Stimulated activated CD8-positive, alpha-beta memory T cell treated with anti-CD3 and anti-CD28 coated beads, Interleukin-15, amount 100 ng/mL, for 4 hours (primary cell): Measurements from ENCODE around the gene NHLRC4.

Experiments
- DNase-seq, 2 donors: peaks; one replicate each; pipeline ENCODE4 v3.0.0-alpha.2; 2020; ENCODE audit warnings: low read depth in 2 of 2

The NHLRC4 gene

GRCh38 chr16:553601-554296, 13.1 kb upstream of the NHLRC4 start:
- no peak for DNase-seq

GRCh38 chr16:554297-554621, 12.5 kb upstream of the NHLRC4 start:
- DNase-seq = no peak

GRCh38 chr16:554640-555365, 12.0 kb upstream of the NHLRC4 start:
- no peak for DNase-seq

DNA sequence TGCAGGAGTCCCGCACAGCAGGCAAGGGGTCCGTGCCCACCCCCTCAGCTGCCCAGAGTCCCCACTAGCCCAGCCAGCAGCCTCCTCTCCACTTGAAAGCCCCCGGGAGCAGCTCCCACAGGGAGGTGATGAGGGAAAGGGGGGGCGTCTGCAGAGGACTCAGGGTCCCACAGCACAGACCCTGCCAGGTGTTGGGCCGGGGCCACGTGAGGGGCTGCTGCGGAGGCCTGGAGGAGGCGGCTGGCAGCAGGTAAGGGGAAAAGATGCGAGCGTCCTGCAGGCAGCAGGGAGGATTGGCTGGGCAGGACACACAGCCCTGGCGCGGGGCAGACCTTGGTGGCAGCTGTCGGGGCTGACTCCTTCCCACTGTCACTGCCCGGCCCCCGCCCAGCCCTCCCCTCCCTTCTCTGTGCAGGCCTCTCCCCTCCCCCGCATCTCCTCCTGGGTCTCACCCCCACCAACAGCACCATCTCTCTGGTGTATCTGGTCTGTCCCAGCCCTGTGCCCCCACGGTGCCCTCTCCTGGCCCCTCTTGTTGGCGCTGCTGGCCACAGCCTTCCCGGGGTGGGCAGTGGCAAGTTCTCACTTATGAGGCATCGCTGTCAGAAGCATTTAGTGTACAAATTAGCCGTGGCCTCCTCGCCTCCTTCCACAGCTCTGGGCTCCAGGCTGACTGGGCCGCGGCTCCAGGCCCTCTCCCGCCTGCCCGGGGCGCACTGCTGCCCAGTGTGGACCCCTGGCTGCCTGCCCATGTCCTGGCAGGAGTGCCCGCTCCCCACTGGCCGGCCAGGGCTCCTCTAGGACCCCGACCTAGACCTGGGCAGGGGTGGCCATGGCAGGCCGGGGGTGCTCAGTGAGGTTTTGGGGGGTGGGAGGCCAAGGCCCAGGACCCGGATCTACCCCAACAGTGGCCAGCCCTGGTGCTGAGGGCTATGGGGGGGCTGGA, 11.0 kb upstream of the NHLRC4 start:
- DNase-seq = no peak

DNA sequence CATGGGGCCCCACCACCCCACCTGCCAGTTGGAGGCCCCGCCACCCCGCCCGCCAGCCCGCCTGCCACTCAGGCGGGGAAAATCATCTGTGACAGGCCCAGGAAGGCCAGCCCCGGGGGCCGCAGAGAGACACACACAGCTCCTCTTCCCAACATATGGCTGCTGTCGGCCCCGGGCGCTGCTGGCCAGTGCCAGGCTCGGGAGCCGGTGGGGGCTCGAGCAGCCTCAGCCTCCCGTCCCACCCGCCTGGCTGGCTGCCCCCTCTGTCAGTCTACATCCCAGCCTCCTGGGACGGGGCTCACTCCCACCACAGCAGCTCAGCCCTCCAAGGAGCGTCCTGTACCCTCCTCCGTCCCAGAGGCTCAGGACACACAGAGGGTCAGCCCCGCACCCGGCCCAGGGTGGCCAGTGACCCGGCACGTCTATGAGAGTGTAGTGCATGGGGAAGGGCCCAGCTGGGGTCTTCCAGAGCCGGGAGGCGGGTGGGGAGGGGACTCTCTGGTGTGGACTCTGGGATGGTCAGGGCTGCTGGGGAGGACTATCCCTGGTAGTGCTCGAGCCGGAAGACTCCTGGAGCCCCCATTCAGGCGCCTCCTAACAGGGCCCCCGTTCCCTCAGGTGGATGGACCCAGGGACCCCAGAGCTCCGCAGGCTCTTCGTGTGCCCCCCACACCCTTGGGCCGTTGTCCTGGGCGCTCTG, 10.2 kb upstream of the NHLRC4 start:
- no peak for DNase-seq

DNA sequence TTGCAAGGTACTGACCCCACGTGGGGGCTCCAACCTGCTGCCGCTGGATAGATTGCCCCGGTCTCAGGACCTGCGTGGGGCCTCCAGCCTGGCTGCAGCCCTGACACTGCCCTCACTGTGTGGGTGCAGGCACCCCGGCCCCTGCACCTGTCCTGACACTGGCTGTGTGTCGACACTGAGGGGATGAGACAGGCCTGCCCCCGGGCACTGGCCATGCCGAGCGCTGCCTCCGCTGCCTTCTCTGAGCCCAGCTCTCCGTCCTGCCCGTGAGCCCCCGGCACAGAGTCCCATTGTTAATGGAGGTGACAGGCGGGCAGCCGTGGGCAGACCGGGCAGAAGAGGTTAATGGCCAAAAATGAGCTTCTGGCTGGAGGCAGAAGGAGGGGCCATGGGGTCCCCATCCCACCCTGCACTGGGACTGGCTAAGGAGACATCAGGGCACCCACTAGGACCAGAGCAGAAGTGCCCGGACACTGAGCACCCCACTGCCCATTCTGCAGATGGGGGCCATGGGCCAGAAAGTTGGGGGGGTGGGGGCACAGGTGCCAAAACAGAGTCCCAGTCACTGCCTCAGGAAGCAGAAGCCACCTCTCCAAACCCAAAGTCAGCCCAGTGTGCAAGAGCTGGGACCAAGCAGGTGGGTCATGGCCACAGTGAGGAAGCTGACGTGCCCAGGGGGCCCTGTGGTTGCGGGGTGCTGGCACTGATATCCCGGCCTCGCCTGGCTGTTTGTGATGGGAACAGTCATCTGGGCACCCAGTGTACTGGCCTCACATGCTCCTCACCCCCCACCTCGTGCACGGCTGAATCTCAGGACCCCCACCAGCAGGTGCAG, 9.1 kb upstream of the NHLRC4 start:
- DNase-seq = no peak

GRCh38 chr16:558298-559020, 8.3 kb upstream of the NHLRC4 start:
- no peak for DNase-seq

- DNase-seq = no peak
Measured at GRCh38 chr16:559021-559380, 7.8 kb upstream of the NHLRC4 start.

GRCh38 chr16:559411-560203, 7.2 kb upstream of the NHLRC4 start:
- DNase-seq = no peak

GRCh38 chr16:560204-560700, 6.6 kb upstream of the NHLRC4 start, which contains the start of gene PRR35:
TSS of gene PRR35 (plus strand) at chr16:560394. CDS start at chr16:563295, 2,901 bp downstream.
- no peak for DNase-seq

- DNase-seq = no peak
Measured at GRCh38 chr16:560701-561412, 5.9 kb upstream of the NHLRC4 start.

DNA sequence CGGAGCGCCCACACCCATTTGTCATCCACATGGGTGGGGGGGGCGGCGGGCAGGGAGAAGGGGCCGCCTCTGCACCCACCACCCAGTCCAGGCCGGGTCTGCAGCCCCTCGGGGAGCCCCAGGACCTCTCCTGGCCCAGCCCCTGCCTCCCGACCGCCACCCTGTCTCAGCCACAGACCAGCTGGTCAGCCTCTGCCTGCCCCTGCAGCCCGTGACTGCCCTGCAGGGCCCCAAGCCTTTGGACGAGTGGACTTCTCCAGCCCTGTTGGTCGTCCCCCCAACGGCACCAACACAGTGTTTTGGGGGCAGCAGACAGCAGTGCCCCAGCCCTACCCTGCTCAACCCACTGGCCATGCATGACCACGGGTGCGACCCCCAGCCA, 5.4 kb upstream of the NHLRC4 start:
- no peak for DNase-seq

DNA sequence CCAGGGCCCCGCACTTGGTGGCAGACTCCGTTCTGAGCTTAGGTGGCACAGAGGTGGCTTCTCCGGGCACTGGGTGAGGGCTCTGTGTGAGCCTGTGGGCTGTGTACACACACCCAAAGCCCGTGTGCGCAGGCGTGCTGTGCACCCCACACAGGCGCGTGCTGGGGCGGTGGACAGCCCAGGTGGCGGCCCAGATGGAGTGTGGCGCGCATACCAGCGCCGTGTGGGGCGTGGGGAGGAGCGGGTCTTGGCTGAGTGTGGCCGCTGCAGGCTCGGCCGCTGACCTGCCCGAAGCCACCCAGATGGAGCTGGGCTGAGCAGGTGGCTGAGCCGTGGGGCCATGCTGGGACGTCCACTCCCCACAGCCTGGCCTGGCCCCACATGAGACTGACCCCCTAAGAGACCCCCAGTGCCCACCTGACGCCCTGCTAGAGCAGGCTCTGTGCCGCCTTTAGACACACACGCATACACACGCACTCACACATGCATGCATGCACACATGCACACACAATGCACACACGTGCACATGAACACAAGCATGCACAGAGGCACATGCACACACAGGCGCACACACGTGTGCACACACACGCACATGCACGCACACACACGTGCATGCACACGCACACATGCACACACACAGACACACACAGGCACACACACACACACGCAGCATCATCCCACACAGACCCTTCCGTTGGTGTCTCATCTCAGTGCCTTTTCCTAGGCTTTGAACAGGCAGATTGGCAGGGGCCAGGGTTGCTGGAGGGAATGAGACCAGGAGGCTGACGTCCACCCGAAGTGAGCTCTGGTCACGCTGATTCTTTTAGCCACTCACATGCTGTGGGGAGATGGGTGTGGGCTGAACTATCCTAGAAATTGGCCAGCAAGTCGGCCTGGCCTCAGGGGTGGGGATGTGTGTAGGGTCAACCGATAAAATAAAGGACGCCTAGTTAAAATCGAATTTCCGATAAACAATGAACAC, 4.6 kb upstream of the NHLRC4 start:
- no peak for DNase-seq

DNA sequence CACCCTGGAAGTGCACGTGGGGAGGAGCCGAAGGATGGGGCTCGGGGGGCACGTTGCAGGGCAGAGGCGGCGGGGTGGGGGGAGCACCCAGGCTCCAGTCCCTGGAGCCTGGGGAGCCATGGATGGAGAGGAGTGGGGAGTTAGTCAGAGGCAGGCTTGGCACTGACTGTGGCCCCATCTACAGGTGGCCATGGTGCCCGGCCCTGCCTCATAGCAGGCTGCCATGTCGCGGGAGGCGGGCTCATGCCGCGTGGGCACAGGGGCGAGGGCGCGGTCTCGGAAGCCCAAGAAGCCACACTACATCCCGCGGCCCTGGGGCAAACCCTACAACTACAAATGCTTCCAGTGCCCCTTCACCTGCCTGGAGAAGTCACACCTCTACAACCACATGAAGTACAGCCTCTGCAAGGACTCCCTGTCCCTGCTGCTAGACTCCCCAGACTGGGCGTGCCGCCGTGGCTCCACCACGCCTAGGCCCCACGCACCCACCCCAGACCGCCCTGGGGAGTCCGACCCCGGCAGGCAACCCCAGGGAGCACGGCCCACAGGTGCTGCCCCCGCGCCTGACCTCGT, 3.6 kb upstream of the NHLRC4 start:
- no peak for DNase-seq

DNA sequence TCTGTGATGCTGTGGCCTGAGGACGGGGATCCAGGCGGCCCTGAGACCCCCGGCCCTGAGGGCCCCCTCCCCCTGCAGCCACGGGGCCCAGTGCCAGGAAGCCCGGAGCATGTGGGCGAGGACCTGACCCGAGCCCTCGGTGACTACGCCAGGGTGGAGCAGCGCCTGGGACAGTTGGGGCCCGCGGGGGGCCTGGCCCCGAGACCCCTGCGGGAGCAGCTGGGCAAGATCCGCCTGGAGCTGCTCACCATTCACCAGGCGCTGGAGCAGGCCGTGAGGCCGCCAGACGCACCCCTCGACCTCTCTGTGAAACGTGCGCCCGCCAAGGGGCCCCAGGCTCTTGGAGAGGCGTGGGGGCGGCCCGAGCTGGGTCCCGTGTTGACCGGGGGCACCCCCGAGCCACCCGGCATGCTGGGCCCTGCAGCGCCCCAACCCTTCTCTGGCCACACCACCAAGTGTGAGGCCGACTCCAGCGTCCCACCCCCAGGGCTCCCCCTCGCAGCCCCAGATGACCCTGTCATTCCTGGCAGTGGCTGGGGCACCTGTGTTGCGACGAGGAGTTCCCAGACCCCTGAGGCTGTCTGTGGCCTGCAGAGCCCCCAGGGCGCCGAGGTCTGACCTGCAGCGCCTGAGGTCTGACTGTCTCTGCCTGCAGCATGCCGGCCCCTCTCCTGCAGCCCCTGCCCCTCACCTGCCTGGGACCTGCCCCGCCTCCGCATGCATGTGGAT, 2.0 kb upstream of the NHLRC4 start:
- no peak for DNase-seq
